Measurements from ENCODE around the gene UXT.

Gene UXT

DNA sequence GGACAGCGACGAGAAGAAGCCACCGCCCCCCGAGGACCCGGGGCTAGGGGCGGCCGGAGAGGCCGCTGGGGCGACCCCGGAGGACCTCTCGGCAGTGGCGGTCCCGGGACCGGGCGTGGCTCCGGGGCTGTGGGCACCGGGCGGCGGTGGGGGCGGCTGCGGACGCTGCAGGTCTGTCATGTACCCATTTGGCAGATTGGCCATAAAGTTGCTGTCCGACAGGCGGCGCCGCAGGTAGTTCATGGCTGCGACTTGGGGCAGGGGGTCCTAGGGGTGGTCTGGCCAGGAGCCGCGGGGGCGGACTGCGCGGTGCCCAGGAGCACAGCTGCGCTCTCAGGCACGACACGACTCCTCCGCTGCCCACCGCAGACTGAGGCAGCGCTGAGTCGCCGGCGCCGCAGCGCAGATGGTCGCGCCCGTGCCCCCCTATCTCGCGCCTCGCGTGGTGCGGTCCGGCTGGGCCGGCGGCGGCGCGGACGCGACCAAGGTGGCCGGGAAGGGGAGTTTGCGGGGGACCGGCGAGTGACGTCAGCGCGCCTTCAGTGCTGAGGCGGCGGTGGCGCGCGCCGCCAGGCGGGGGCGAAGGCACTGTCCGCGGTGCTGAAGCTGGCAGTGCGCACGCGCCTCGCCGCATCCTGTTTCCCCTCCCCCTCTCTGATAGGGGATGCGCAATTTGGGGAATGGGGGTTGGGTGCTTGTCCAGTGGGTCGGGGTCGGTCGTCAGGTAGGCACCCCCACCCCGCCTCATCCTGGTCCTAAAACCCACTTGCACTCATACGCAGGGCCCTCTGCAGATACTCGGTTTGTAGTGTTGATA lies 39.3 kb downstream of the UXT start, which contains the start of gene SYN1:
TSS of gene SYN1 (minus strand) at position 372 of the 817 bp plus-strand sequence. CDS start at position 243, 129 bp downstream.
- Histone ChIP-seq H3K4me2 (ENCODE audit: insufficient read depth, low read length) (peak within 1 kb of the TSS; percentile 59), H3K9me3 (ENCODE audit: insufficient read depth, low read length, severe bottlenecking) (no peaks in the 10 kb centered on the region), H3K27ac (ENCODE audit: low read length) (no peak within 1 kb of the TSS), H3K27me3 (ENCODE audit: insufficient read depth, low read length, poor library complexity) (no peaks in the 10 kb centered on the region), H4K20me1 (ENCODE audit: insufficient read depth, low read length) (no peaks in the 10 kb centered on the region), H3K4me1 (ENCODE audit: insufficient read depth, low read length) (peaks cover 26% of the 10 kb centered on the region), H3K36me3 (ENCODE audit: insufficient read depth, low read length) (no peaks in the 10 kb centered on the region), H3K4me3 (ENCODE audit: low read depth in 1 of 2, low read length in 2 of 2) (peak within 1 kb of the TSS in 1 of 2 experiments; percentile 46; a peak in 2 of 4 replicates), H3K79me2 (ENCODE audit: insufficient read depth, low read length) (no peaks in the 10 kb centered on the region), H2AFZ (ENCODE audit: low read depth, low read length) (no peak within 1 kb of the TSS), H3K9ac (ENCODE audit: low read depth, low read length) (no peak within 1 kb of the TSS)
- TF ChIP-seq, protein P1, sequence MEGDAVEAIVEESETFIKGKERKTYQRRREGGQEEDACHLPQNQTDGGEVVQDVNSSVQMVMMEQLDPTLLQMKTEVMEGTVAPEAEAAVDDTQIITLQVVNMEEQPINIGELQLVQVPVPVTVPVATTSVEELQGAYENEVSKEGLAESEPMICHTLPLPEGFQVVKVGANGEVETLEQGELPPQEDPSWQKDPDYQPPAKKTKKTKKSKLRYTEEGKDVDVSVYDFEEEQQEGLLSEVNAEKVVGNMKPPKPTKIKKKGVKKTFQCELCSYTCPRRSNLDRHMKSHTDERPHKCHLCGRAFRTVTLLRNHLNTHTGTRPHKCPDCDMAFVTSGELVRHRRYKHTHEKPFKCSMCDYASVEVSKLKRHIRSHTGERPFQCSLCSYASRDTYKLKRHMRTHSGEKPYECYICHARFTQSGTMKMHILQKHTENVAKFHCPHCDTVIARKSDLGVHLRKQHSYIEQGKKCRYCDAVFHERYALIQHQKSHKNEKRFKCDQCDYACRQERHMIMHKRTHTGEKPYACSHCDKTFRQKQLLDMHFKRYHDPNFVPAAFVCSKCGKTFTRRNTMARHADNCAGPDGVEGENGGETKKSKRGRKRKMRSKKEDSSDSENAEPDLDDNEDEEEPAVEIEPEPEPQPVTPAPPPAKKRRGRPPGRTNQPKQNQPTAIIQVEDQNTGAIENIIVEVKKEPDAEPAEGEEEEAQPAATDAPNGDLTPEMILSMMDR (IDR thresholded peaks at IDR 0.05; ENCODE audit: borderline replicate concordance, extremely low read depth, low read length, poor library complexity, severe bottlenecking): peak; percentile 28
- TF ChIP-seq EZH2 (IDR thresholded peaks at IDR 0.05; ENCODE audit: borderline replicate concordance, low read depth, low read length, severe bottlenecking): no peak
- DNase-seq (peak; percentile 74), ATAC-seq (ENCODE audit: insufficient read depth, low read depth) (peak; percentile 52)

DNA sequence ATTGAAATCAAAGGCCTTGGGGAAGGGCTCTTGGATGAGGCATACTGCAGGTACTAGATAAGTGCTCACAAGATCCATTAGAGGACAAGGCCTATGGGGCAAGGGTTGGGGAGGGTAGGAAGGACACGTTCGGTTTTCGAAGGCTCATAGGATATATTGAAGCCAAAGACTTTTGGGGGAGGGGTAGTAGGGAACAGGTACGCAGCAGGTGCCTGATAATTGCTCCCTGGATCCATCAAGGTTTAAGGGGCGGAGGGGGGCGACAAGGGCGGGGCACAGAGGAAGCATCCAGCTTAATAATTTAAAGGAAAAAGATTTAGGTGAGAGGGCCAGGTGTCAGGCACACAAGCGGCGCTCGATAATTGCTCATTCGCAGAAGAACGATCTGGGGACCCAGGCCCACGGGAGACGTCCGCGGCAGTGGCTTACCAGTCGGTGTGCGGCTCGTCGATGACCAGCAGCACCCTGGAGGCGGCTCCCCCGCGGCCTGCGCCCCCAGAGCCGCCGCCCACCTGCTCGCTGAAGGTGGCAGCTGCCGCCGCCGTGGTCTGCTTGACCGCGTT lies 40.0 kb downstream of the UXT start:
- Histone ChIP-seq H3K4me2 (ENCODE audit: insufficient read depth, low read length) (no peak overlapping the region), H3K27me3 (ENCODE audit: insufficient read depth, low read length, poor library complexity) (no peaks in the 10 kb centered on the region), H3K9ac (ENCODE audit: low read depth, low read length) (no peak overlapping the region), H2AFZ (ENCODE audit: low read depth, low read length) (no peak overlapping the region), H3K27ac (ENCODE audit: low read length) (no peak overlapping the region), H3K36me3 (ENCODE audit: insufficient read depth, low read length) (no peaks in the 10 kb centered on the region), H4K20me1 (ENCODE audit: insufficient read depth, low read length) (no peaks in the 10 kb centered on the region), H3K4me3 (ENCODE audit: low read depth in 1 of 2, low read length in 2 of 2) (no peak overlapping the region), H3K4me1 (ENCODE audit: insufficient read depth, low read length) (peaks cover 26% of the 10 kb centered on the region), H3K79me2 (ENCODE audit: insufficient read depth, low read length) (no peaks in the 10 kb centered on the region), H3K9me3 (ENCODE audit: insufficient read depth, low read length, severe bottlenecking) (no peaks in the 10 kb centered on the region)
- DNase-seq: no peak
- TF ChIP-seq, protein P1 (IDR thresholded peaks at IDR 0.05; ENCODE audit: borderline replicate concordance, extremely low read depth, low read length, poor library complexity, severe bottlenecking): no peak
- TF ChIP-seq EZH2 (IDR thresholded peaks at IDR 0.05; ENCODE audit: borderline replicate concordance, low read depth, low read length, severe bottlenecking): no peak
- ATAC-seq (ENCODE audit: insufficient read depth, low read depth): no peak

DNA sequence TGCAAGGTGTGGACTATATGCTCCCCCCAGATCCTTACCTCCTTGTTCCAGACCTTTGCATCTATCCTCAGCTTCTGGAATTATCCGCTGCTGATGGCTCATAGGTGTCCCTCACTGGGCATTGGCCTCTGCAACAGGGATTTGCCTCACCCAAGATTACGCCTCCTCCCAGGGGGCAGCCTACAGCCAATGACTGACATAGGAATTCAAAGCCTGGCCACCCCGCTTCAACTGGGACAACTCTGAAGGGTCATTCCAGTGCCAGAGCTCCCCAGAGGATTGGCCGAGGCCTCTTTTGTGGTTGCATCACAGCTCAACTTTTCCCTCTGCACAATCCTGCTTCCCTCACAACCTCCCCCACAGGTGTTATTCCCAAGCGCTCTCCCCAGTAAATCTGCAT lies 44.4 kb downstream of the UXT start:
- H3K9ac ChIP-seq (ENCODE audit: low read depth, low read length): no peak overlapping the region
- no peak for ATAC-seq (ENCODE audit: insufficient read depth, low read depth)
- H3K4me2 ChIP-seq (ENCODE audit: insufficient read depth, low read length): no peak overlapping the region
- H3K79me2 ChIP-seq (ENCODE audit: insufficient read depth, low read length): no peaks in the 10 kb centered on the region
- H3K27ac ChIP-seq (ENCODE audit: low read length): no peak overlapping the region
- no peak overlapping the region for H3K4me3 ChIP-seq (ENCODE audit: low read depth in 1 of 2, low read length in 2 of 2)
- no peaks in the 10 kb centered on the region for H3K36me3 ChIP-seq (ENCODE audit: insufficient read depth, low read length)
- no peaks in the 10 kb centered on the region for H3K9me3 ChIP-seq (ENCODE audit: insufficient read depth, low read length, severe bottlenecking)
- no peaks in the 10 kb centered on the region for H4K20me1 ChIP-seq (ENCODE audit: insufficient read depth, low read length)
- TF ChIP-seq EZH2 (IDR thresholded peaks at IDR 0.05; ENCODE audit: borderline replicate concordance, low read depth, low read length, severe bottlenecking): no peak
- TF ChIP-seq, protein P1 (IDR thresholded peaks at IDR 0.05; ENCODE audit: borderline replicate concordance, extremely low read depth, low read length, poor library complexity, severe bottlenecking): no peak
- no peak for DNase-seq
- peaks cover 2% of the 10 kb centered on the region for H3K4me1 ChIP-seq (ENCODE audit: insufficient read depth, low read length)
- no peak overlapping the region for H2AFZ ChIP-seq (ENCODE audit: low read depth, low read length)
- H3K27me3 ChIP-seq (ENCODE audit: insufficient read depth, low read length, poor library complexity): no peaks in the 10 kb centered on the region
